B cell (primary cell): Measurements from ENCODE around the gene IL7R. TPM values are rescaled to one million over a fixed set of nuclear protein-coding genes. Genes with fewer than 3 reads are reported as not detected.

Experiments
- ATAC-seq: fragments of 200-7000 bp; cut with Tn5 transposase; one replicate; pipeline ENCODE4 v1.10.0; 2021; ENCODE audit warnings: low read depth, mild to moderate bottlenecking, moderate number of reproducible peaks, moderate library complexity
- CTCF ChIA-PET: fragments of 350-600 bp; sonication (Branson Sonifier 250); formaldehyde crosslinking; loops from one replicate; lab custom pipeline; 2021; ENCODE audit warnings: antibody characterized with exemption, inconsistent platforms; lab: Charles Lee
- POLR2A ChIA-PET: fragments of 350-600 bp; sonication (Branson Sonifier 250); formaldehyde crosslinking; loops from one replicate; lab custom pipeline; 2021; ENCODE audit warnings: antibody characterized with exemption; lab: Charles Lee
- DNase-seq: peaks from one replicate; pipeline ENCODE4 v3.0.0; 2013
- H2AFZ ChIP-seq: 2 replicates; pipeline ENCODE4 v1.6.1; 2012; ENCODE audit warnings: mild to moderate bottlenecking, low read depth, low read length; ENCODE audit not compliant: insufficient read depth, poor library complexity, severe bottlenecking
- H3K27ac ChIP-seq, 2 donors: 1 replicate in 1 of 2; 2 replicates in 1 of 2; pipeline ENCODE4 v1.5.1; 2012 to 2013; ENCODE audit warnings: low read length in 2 of 2, mild to moderate bottlenecking in 2 of 2, moderate library complexity in 1 of 2
- H3K27me3 ChIP-seq, 4 experiments: fragments of 200-600 bp in 1 of 4; sonication (generic) in 1 of 4; replicated peaks in 1 of 4; 1 replicate in 2 of 4; 2 replicates in 2 of 4; pipeline versions ENCODE4 v1.6.1 to v1.7.0; 2013 to 2016; ENCODE audit warnings: low read length in 3 of 4, mild to moderate bottlenecking in 2 of 4, mixed read lengths in 1 of 4, moderate library complexity in 1 of 4; ENCODE audit not compliant: insufficient read depth in 4 of 4, control insufficient read depth in 3 of 4; ENCODE audit errors: control extremely low read depth in 1 of 4
- H3K36me3 ChIP-seq, 2 experiments: replicated peaks in 1 of 2; 1 replicate in 1 of 2; 2 replicates in 1 of 2; pipeline versions ENCODE4 v1.6.1 to v1.7.1; 2013; ENCODE audit warnings: low read length in 1 of 2; ENCODE audit not compliant: insufficient read depth in 2 of 2, control insufficient read depth in 1 of 2; ENCODE audit errors: control extremely low read depth in 1 of 2, extremely low read depth in 1 of 2
- H3K4me1 ChIP-seq, 2 donors: fragments of 200-600 bp in 1 of 2; sonication (generic) in 1 of 2; 1 replicate in 1 of 2; 2 replicates in 1 of 2; pipeline versions ENCODE4 v1.5.1 to v1.6.1; 2013 to 2017; ENCODE audit warnings: low read length in 2 of 2; ENCODE audit not compliant: control insufficient read depth in 2 of 2, insufficient read depth in 2 of 2
- H3K4me2 ChIP-seq: replicated peaks from 2 replicates; pipeline ENCODE3; 2012; ENCODE audit warnings: mild to moderate bottlenecking, low read depth, low read length; ENCODE audit not compliant: poor library complexity, severe bottlenecking
- H3K4me3 ChIP-seq, 5 experiments: fragments of 200-600 bp in 1 of 5; sonication (generic) in 1 of 5; 1 replicate in 3 of 5; 2 replicates in 2 of 5; pipeline versions ENCODE4 v1.5.1 to v1.7.0; 2011 to 2016; ENCODE audit warnings: low read length in 4 of 5, mild to moderate bottlenecking in 4 of 5, low read depth in 2 of 5, control low read depth in 1 of 5, moderate library complexity in 1 of 5; ENCODE audit not compliant: insufficient read depth in 1 of 5; ENCODE audit errors: control extremely low read depth in 1 of 5, extremely low read depth in 1 of 5
- H3K79me2 ChIP-seq: fragments of 200-600 bp; sonication (generic); one replicate; pipeline ENCODE4 v1.6.0; 2016; ENCODE audit warnings: low read length; ENCODE audit not compliant: control insufficient read depth, insufficient read depth
- H3K9ac ChIP-seq: fragments of 200-600 bp; sonication (generic); 2 replicates; pipeline ENCODE4 v1.6.1; 2017; ENCODE audit warnings: mild to moderate bottlenecking, low read length, moderate library complexity
- H3K9me3 ChIP-seq, 3 donors: one replicate each; pipeline versions ENCODE4 v1.6.1 to v1.7.1; 2013; ENCODE audit warnings: low read length in 2 of 3; ENCODE audit not compliant: control insufficient read depth in 2 of 3, insufficient read depth in 1 of 3; ENCODE audit errors: control extremely low read depth in 1 of 3
- H4K20me1 ChIP-seq: 2 replicates; pipeline ENCODE4 v1.6.0; 2012; ENCODE audit warnings: mild to moderate bottlenecking, low read length; ENCODE audit not compliant: insufficient read depth, control insufficient read depth, poor library complexity, severe bottlenecking
- H3K27ac Mint-ChIP-seq: one replicate; pipeline ENCODE4 v1.8.0; 2021; ENCODE audit warnings: mixed read lengths
- H3K27me3 Mint-ChIP-seq: one replicate; pipeline ENCODE4 v1.8.0; 2021; ENCODE audit warnings: mixed read lengths
- H3K4me1 Mint-ChIP-seq: one replicate; pipeline ENCODE4 v1.8.0; 2021; ENCODE audit warnings: mixed read lengths
- H3K4me3 Mint-ChIP-seq: one replicate; pipeline ENCODE4 v1.8.0; 2021; ENCODE audit warnings: mixed read lengths
- H3K9me3 Mint-ChIP-seq: one replicate; pipeline ENCODE4 v1.8.0; 2022; ENCODE audit warnings: mixed read lengths; ENCODE audit not compliant: insufficient read depth
- CTCF ChIP-seq: fragments of 200-600 bp; IDR thresholded peaks from one replicate; pipeline ENCODE4 v1.8.0; 2022; ENCODE audit warnings: antibody characterized with exemption, mild to moderate bottlenecking
- EZH2 ChIP-seq: IDR thresholded peaks from 2 replicates; pipeline ENCODE4 v1.6.1; 2012; ENCODE audit warnings: borderline replicate concordance, low read depth, mild to moderate bottlenecking, moderate library complexity, low read length; ENCODE audit not compliant: insufficient read depth, poor library complexity, severe bottlenecking
- WGBS: methylation state at CpG from one replicate; pipeline ENCODE4 v1.1.5; 2013; ENCODE audit warnings: missing lambda C conversion rate; ENCODE audit not compliant: insufficient coverage; 5-methylcytosine and 5-hydroxymethylcytosine counted together
- intact Hi-C: fragments of 100-400 bp; cut with micrococcal nuclease; formaldehyde crosslinking; loops from one replicate; pipeline ENCODE4 v1.10.0; 2022
- polyA plus RNA-seq: library from polyadenylated mRNA; depleted of rRNA; stranded (reverse); fragments of >200 nt; gene quantifications from 2 replicates; pipeline ENCODE4 v1.2.3, GENCODE V29; 2012
- total RNA-seq, 2 donors: library from RNA; stranded (reverse); fragments of 120-200 nt in 1 of 2; gene quantifications; 1 replicate in 1 of 2; 2 replicates in 1 of 2; pipeline versions ENCODE4 v1.2.3 to v1.2.4, GENCODE V29; 2013 to 2022

Gene IL7R
- total and polyA plus RNA-seq, 2 donors (not counting 1 experiment from before 2014, with no cell fraction given), result 2.4 TPM

DNA sequence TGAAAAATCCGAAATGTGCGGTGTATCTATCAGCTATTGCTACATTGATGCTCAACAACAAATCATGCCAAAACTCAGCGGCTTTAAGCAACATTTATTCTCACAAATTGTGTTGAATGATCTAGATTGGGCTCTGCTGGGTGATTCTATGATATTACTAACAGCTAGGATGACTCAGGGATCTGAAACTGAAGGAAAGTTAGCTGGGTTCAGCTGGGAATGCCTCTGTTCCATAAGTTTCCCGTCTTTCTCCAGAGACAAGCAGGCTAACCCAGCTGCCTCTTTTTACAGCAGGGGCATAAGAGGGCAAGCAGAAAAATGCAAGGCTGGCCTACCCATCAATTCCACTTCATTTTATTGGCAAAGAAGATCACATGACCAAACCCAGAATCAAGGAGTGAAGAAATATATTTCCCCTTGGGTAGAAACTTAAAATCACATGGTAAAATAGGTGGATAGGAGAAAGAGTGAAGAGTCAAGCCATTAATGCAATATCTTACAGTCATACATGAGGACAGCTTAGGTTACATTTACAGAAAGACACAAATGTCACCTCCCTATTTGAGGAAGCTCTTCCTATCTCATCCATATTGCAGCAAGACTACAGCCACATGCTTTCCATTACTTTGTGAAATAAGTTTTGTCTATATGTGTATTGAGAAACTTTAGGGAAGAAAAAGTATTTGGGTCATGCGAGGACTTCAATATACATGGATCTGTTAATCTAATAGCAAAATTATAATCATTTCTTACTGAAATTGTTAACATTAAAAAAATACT, 30.8 kb downstream of the IL7R start:
- peaks cover 4 to 6% of the 10 kb centered on the region in 2 donors for H3K4me1 ChIP-seq
- H3K4me3 ChIP-seq, result no peak overlapping the region
- ATAC-seq, result no peak
- Mint-ChIP-seq H3K27me3 (peaks cover 8% of the 10 kb centered on the region), H3K4me1 (peaks cover 6% of the 10 kb centered on the region), H3K4me3 (no peak overlapping the region), H3K27ac (no peak overlapping the region), H3K9me3 (no peaks in the 10 kb centered on the region)
- CTCF ChIA-PET, result no interaction called here
- TF ChIP-seq CTCF (no peak), EZH2 (no peak)
- H3K27me3 ChIP-seq, result no peaks in the 10 kb centered on the region
- 100% methylated on average over 1 of the region's 5 CpGs for WGBS
- H3K36me3 ChIP-seq, result no peaks in the 10 kb centered on the region
- POLR2A ChIA-PET, result no interaction called here
- intact Hi-C loops, result no loop called here
- no peaks in the 10 kb centered on the region for H4K20me1 ChIP-seq
- no peak overlapping the region for H3K4me2 ChIP-seq
- H3K79me2 ChIP-seq, result no peaks in the 10 kb centered on the region
- H3K9me3 ChIP-seq, result no peaks in the 10 kb centered on the region
- no peak overlapping the region for H3K27ac ChIP-seq
- no peak for DNase-seq
- no peak overlapping the region for H3K9ac ChIP-seq
- H2AFZ ChIP-seq, result no peak overlapping the region
